Measurements from ENCODE around the gene CCDC87. TPM values are rescaled to one million over a fixed set of nuclear protein-coding genes. Genes with fewer than 3 reads are reported as not detected.

The CCDC87 gene
- total and polyA plus RNA-seq, 2 of the 8 experiments (the other 6 are each of a cell fraction or from before 2014, with no cell fraction given) = 0.32 to 0.99 TPM

GRCh38 chr11:66625041-66625751, 32.3 kb upstream of the CCDC87 start:
- Histone ChIP-seq H3K4me3 (ENCODE audit: extremely low read depth in 1 of 4, insufficient read depth in 2 of 4, low read depth in 3 of 4, low read length in 4 of 4) (no peak overlapping the region), H2BK120ac (replicated peaks; ENCODE audit: low read depth, low read length) (no peak overlapping the region), H3K56ac (replicated peaks; ENCODE audit: insufficient read length, low read depth, low read length) (no peak overlapping the region), H3K4ac (replicated peaks; ENCODE audit: insufficient read length, low read depth, low read length) (no peak overlapping the region), H4K5ac (ENCODE audit: insufficient read length, low read depth, low read length) (no peak overlapping the region), H3K23me2 (ENCODE audit: low read depth, low read length) (no peaks in the 10 kb centered on the region), H3K4me2 (ENCODE audit: insufficient read depth in 1 of 2, low read depth in 2 of 2, low read length in 2 of 2) (no peak overlapping the region), H3K9ac (replicated peaks in 1 of 4; ENCODE audit: extremely low read depth in 1 of 4, low read depth in 3 of 4, low read length in 3 of 4) (no peak overlapping the region), H3K27ac (ENCODE audit: low read depth, low read length) (no peak overlapping the region), H3K18ac (ENCODE audit: extremely low read depth, low read length) (no peak overlapping the region), H2BK15ac (ENCODE audit: low read length) (no peak overlapping the region), H2AFZ (ENCODE audit: low read length) (no peak overlapping the region), H2BK20ac (ENCODE audit: low read length) (no peak overlapping the region), H4K8ac (ENCODE audit: extremely low read depth, insufficient read depth, low read length) (peak overlapping the region; percentile 17), H3K79me1 (ENCODE audit: low read depth, low read length) (peaks cover 31% of the 10 kb centered on the region), H3K36me3 (ENCODE audit: control insufficient read depth in 2 of 4, insufficient read depth in 4 of 4, low read length in 3 of 4) (peaks cover 51 to 91% (median 80%) of the 10 kb centered on the region in 4 experiments), H3K27me3 (replicated peaks in 1 of 4; ENCODE audit: control insufficient read depth in 3 of 4, extremely low read depth in 1 of 4, insufficient read depth in 3 of 4, low read length in 3 of 4) (no peaks in the 10 kb centered on the region), H4K91ac (replicated peaks; ENCODE audit: insufficient read length, low read length) (no peak overlapping the region), H2AK5ac (ENCODE audit: low read depth, low read length) (no peak overlapping the region), H2BK12ac (ENCODE audit: low read depth, low read length) (no peak overlapping the region), H3K9me3 (ENCODE audit: insufficient read depth in 2 of 2, low read depth in 1 of 2, low read length in 1 of 2) (no peaks in the 10 kb centered on the region), H3K14ac (ENCODE audit: insufficient read length) (no peak overlapping the region), H3K23ac (ENCODE audit: insufficient read length) (no peak overlapping the region), H3K4me1 (replicated peaks in 1 of 4; ENCODE audit: control insufficient read depth in 3 of 4, insufficient read depth in 4 of 4, low read length in 3 of 4) (peaks cover 0 to 3% (median 0%) of the 10 kb centered on the region in 4 experiments; a peak in 1 of 7 replicates), H4K20me1 (replicated peaks in 1 of 2; ENCODE audit: control insufficient read depth in 1 of 2, insufficient read depth in 2 of 2, low read length in 2 of 2) (peaks cover 61 to 66% of the 10 kb centered on the region in 2 experiments), H3K79me2 (ENCODE audit: control insufficient read depth in 1 of 2, insufficient read depth in 2 of 2, low read length in 2 of 2) (peaks cover 74 to 100% of the 10 kb centered on the region in 2 experiments), H2BK5ac (ENCODE audit: low read depth, low read length) (no peak overlapping the region)
- DNase-seq (ENCODE audit: low read depth in 1 of 2, low spot score in 2 of 2) = no peak
- ChIA-PET POLR2A (ENCODE audit: partially characterized antibody) (interaction anchor here (0.9 to 66.2 kb wide), 7 partner anchors 4 to 82 kb away, joined by 3 to 2165 read pairs (median 4); partner anchors contain the start of genes CCDC87, CCS, RBM14 and RBM4), CTCF (ENCODE audit: partially characterized antibody) (interaction anchor here (0.9 to 1.4 kb wide), 3 partner anchors 44 to 984 kb away, joined by 3 to 5 read pairs (median 4); no protein-coding TSS in a partner anchor)
- 97% methylated on average over 26 of the region's 26 CpGs; no CpG with 5 or more reads in 1 of the 2 experiments for WGBS, 2 experiments (ENCODE audit: extremely low coverage in 1 of 2, insufficient coverage in 1 of 2, insufficient read length in 1 of 2, insufficient replicate concordance in 2 of 2, low coverage in 1 of 2, low lambda C conversion rate in 2 of 2, missing lambda C conversion rate in 1 of 2)
- TF ChIP-seq POLR2A (IDR thresholded peaks at IDR 0.05; ENCODE audit: control extremely low read depth in 1 of 2, low read depth in 2 of 2, low read length in 2 of 2) (peak in 1 of 2 experiments; percentile 16; a peak in 1 of 3 replicates), SP4 (IDR thresholded peaks at IDR 0.05; ENCODE audit: low read length) (no peak), POLR2AphosphoS5 (IDR thresholded peaks at IDR 0.05; ENCODE audit: low read depth, low read length) (peak; percentile 35; the same call in 1 of the 2 replicates), SIX5 (IDR thresholded peaks at IDR 0.05; ENCODE audit: low read depth, low read length) (no peak), BCL11A (IDR thresholded peaks at IDR 0.05; ENCODE audit: low read depth in 2 of 2, low read length in 2 of 2) (no peak)
- FAIRE-seq = no peak
